GM12892 (cell line): ENCODE measurements around the gene TUT1.
"Not testable (repeated sequence)": the region's sequence is repeated elsewhere in the genome, so short reads cannot be mapped to it uniquely, and the experiment has no call there.

Experiments used
- DNase-seq: peaks from one replicate; pipeline ENCODE4 v3.0.0; 2011; ENCODE audit not compliant: insufficient read length
- FAIRE-seq: peaks from 2 replicates; lab custom pipeline; 2011; peaks lifted over from hg19 to GRCh38; lab: Jason Lieb, UNC
- POLR2A ChIP-seq: IDR thresholded peaks from 2 replicates; pipeline ENCODE4 v1.6.1; 2011; ENCODE audit warnings: low read depth, low read length, control low read depth
- POLR2AphosphoS5 ChIP-seq: IDR thresholded peaks from 2 replicates; pipeline ENCODE4 v1.6.1; 2011; ENCODE audit warnings: low read depth, low read length, control low read depth
- TAF1 ChIP-seq: IDR thresholded peaks from 2 replicates; pipeline ENCODE4 v1.6.1; 2011; ENCODE audit warnings: low read depth, mild to moderate bottlenecking, control low read depth, low read length, borderline replicate concordance

Gene TUT1

DNA sequence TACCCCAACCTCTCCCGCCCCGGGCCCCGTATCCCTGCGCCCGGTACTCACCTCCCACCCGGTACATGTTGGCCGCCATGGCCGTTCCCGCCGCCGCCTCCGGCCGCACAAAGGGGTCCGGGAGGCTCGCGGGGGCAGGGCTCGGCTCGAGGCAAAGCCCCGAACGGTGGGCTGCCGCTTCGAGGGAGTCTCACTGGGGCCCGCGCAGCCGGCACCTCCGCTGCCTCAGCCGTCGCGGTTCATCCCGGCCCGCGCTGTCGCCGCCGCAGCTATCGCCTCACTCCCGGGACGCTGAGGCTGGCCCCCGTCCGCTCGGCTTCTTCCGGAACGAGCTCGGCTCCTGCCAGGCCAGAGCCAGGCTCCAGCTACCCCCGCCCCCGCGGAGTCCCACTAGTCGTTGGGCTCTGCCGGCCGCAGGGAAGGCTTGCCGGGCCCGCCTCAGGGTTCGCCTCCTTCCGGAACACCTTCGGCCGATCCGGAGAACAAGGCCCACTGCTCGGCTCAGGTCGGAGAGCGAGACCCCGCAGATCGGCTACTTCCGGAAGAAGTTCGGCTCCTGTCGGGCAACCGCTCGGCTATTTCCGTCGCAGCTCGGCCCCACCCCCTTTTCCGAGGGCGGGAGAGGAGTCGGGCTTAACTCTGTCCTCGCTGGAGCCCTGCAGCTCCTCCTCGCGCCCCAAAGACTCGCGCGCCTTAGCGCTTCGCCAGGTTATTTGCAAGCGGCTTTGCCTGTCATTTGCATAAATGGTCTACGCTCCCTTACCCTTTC is 10.2 kb upstream of the TUT1 start, which contains the start of gene MTA2:
MTA2 (minus strand) TSS at position 494 of the 769 bp plus-strand sequence; CDS start at position 79, 415 bp downstream.
- TF ChIP-seq POLR2A (peak; percentile 82), TAF1 (0 out of 2 replicates have a peak, but pooled peaks have one; percentile 46), POLR2AphosphoS5 (peak; percentile 71)
- DNase-seq (peak; percentile 95), FAIRE-seq (peak; percentile 99)

GRCh38 chr11:62601122-62601371 is 9.7 kb upstream of the TUT1 start:
- peak; percentile 33 for FAIRE-seq
- peak; percentile 39 for DNase-seq
- TF ChIP-seq POLR2A (no peak), POLR2AphosphoS5 (no peak; the same call in 1 of the 2 replicates), TAF1 (no peak)

DNA sequence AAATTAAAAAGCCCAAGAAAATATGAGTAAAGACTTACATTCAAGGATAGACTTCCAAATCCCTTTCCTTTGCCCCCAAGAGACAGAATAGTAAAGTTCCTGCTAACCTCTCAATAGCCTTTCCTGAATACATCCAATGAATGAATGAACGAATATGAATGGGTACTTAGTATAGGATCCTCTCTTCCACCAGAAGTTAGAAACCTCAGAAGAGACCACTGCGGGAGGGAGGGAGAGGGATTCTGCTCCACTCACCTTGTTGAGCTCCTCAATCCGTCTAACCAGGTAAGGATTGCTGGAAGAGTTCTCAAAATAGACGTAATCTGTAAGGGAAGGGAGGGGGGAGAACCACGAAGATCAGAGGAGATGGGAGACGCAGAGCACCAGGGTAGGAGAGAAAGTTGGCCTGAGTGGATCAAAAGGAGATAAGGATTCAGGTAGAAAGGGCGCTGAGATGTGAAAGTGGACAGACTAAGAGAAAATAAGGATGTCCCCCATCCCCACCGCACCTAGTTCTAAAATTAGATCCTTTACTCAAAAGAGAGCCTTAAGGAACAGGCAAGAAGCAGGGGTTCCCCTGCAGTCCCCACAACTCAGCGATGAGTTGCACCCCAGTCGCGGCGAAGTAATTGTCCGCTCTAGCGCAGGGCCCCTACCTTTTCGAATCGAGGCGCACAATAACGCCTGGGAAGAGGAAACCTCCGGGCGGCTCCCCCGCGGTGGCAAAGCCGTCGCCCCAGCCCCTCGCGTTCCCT is 9.2 kb upstream of the TUT1 start:
- FAIRE-seq (peak; percentile 86), DNase-seq (no peak)
- TF ChIP-seq POLR2A (no peak; the same call in 1 of the 2 replicates), TAF1 (no peak), POLR2AphosphoS5 (no peak; the same call in 1 of the 2 replicates)

DNA sequence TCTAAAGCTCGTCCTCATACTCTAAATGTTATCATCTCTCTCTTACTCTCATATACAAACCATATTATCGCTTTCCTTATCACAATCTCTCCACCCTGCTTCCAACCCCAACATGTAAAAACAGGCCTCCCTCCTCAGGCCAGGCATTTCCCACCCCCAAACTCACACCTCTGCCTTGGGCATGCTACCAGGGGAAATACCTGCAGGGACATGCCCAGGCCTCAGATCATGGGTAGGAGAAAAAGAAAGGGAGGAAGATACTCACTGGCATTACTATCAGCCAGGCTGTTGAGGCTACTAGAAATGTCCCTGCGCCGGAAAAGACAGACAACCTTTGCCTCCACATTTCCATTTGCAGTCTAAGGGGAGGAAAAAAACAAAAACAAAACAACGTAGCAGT is 8.6 kb upstream of the TUT1 start:
- DNase-seq (no peak), FAIRE-seq (peak; percentile 82)
- TF ChIP-seq POLR2AphosphoS5 = no peak
- peak; percentile 35 for TF ChIP-seq POLR2A
- TF ChIP-seq TAF1 = no peak

DNA sequence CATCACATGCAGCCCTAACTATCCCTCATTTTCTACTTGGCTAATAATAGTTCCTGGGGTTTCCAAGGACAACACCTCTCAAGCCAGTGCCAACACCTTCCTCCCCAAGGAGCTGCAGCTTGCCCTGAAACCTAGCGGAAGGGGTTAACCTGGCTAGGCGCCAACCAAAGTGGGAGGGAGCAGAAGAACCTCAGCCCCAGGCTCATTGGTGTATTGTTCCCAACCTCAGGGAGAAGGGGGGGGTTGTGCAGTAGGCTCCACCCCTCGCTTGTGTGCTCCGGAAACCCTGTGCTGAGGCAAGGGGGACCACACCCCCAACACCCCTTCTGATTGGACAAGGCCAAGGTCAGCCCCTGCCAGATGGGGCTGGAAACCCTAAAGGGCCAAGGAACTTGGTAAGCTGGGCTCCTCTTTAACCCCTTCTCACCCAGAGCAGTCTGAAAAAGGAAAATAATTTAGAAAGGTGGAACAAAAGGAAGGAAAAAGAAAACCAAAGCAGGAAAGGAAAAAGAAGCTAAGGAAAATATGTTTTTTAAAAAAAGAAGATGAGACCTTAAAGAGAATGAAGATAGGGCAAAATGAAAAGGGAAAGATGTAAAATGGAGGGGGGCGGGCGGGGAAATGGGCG is 7.9 kb upstream of the TUT1 start:
- FAIRE-seq (peak; percentile 99), DNase-seq (peak; percentile 96)
- TF ChIP-seq POLR2AphosphoS5 = peak; percentile 77
- TF ChIP-seq POLR2A = peak; percentile 33; the same call in 1 of the 2 replicates
- TF ChIP-seq TAF1 = no peak

DNA sequence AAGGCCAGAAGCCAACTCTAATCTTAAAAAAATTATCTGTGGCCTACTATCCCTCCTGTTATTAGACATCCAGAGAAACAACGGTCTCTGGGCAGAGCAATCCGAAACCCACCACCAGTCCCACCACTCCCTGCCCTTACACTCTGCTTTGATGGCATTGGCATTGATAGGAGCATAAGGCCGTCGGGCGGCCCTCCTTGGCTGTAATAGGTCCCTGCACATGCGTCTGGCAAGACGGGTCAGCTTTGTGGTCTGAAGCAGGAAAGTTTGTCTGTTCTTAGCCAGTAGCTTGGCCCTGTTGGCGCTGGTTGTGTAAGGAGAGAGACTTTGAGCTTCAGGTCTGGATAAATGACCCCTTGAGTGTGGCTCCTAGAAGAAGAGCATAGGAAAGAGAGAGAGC is 3.8 kb upstream of the TUT1 start:
- DNase-seq (no peak), FAIRE-seq (no peak)
- TF ChIP-seq POLR2A = no peak

DNA sequence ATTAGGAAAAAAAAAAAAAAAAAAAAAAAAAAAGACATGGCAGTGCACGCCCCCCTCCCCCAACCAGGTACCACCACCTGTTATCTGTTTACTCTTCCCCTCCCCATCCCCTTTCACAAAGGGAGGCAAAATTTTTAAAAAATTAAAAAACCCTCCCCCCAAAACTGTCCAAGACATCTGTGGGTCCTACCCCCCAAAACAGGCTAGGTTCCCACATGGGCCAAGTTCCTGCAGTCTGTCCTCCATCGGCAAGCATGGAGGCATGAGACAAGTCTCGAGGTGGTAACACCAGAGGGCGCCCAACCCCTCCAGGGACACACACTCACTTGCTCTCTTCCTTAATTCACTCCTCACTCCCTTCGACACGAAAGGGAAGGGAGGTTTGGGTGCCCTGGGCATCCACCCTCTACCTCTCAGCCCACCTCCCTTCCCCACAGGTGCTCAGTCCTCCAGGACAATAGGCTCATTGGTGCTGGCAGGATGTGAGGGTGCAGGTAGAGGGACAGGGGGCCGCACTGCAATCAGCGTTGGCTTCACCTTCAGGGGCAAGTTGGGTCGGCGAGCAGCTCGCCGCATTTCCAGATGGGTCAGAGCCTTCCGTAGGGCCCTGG is 2.2 kb upstream of the TUT1 start:
- TF ChIP-seq POLR2A = 0 out of 2 replicates have a peak, but pooled peaks have one; percentile 39
- TF ChIP-seq TAF1 = no peak
- peak; percentile 45; the same call in 1 of the 2 replicates for TF ChIP-seq POLR2AphosphoS5
- FAIRE-seq = peak; percentile 92
- DNase-seq = peak; percentile 60

- no peak for DNase-seq
- TF ChIP-seq TAF1 = no peak
- no peak for TF ChIP-seq POLR2A
- TF ChIP-seq POLR2AphosphoS5 = no peak
- FAIRE-seq = no peak
These were observed 1.7 kb upstream of the TUT1 start for GRCh38 chr11:62592989-62593421.

GRCh38 chr11:62592146-62592815 is 958 bp upstream of the TUT1 start:
- no peak for DNase-seq
- FAIRE-seq = no peak
- TF ChIP-seq POLR2AphosphoS5 (no peak; the same call in 1 of the 2 replicates), POLR2A (peak; percentile 19; the same call in 1 of the 2 replicates)

GRCh38 chr11:62588966-62589637 is 2.2 kb downstream of the TUT1 start:
- DNase-seq = no peak
- TF ChIP-seq TAF1 = no peak
- TF ChIP-seq POLR2AphosphoS5 = no peak
- no peak for TF ChIP-seq POLR2A
- no peak for FAIRE-seq

DNA sequence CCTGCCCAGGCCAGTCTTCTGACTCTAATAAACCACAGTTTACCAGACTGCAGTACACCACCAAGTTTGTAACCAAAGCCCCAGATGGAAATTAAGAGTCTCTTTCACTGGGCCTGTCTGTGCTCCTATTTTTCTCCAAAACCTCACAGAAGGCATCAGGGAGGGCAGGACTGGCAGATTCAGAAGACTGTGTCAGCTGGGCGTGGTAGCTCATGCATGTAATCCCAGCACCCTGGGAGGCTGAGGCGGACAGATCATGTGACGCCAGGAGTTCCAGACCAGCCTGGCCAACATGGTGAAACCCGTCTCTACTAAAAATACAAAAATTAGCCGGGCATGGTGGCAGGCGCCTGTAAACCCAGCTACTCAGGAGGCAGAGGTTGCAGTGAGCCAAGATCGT is 6.0 kb downstream of the TUT1 start:
- not testable (repeated sequence) for FAIRE-seq, DNase-seq

- FAIRE-seq = not testable (repeated sequence)
These were observed 9.6 kb downstream of the TUT1 start for GRCh38 chr11:62581735-62582134.

More at GRCh38 chr11:62581735-62582134, 9.6 kb downstream of the TUT1 start:
- not testable (repeated sequence) for DNase-seq
